Gastrocnemius medialis (tissue), 4 donors: Measurements from ENCODE around the gene EVI5. TPM values are rescaled to one million over a fixed set of nuclear protein-coding genes. Genes with fewer than 3 reads are reported as not detected.

ENCODE experiments used
- ATAC-seq, 2 donors: fragments of 150-250 bp; one replicate each; pipeline ENCODE4 v1.9.1; 2016
- DNase-seq, 2 donors: peaks; one replicate each; pipeline ENCODE4 v3.0.0-alpha.2; 2019
- H3K27ac ChIP-seq, 4 donors: fragments of 200-600 bp; sonication (generic); 1 replicate in 1 of 4; 2 replicates in 3 of 4; pipeline ENCODE4 v1.5.1; 2016 to 2018; ENCODE audit warnings: mild to moderate bottlenecking in 2 of 4, moderate library complexity in 1 of 4
- H3K27me3 ChIP-seq, 3 donors: fragments of 200-600 bp; sonication (generic) in 2 of 3; 1 replicate in 1 of 3; 2 replicates in 2 of 3; pipeline versions ENCODE4 v1.5.1 to v1.6.0; 2016 to 2019; ENCODE audit warnings: mild to moderate bottlenecking in 1 of 3, moderate library complexity in 1 of 3
- H3K36me3 ChIP-seq, 2 donors: fragments of 200-600 bp; sonication (generic) in 1 of 2; one replicate each; pipeline ENCODE4 v1.5.1; 2017 to 2018
- H3K4me1 ChIP-seq, 2 donors: fragments of 200-600 bp; sonication (generic) in 1 of 2; one replicate each; pipeline ENCODE4 v1.5.1; 2016 to 2017; ENCODE audit warnings: mild to moderate bottlenecking in 2 of 2
- H3K4me3 ChIP-seq, 4 donors: fragments of 200-600 bp; sonication (generic) in 3 of 4; 1 replicate in 1 of 4; 2 replicates in 3 of 4; pipeline ENCODE4 v1.5.1; 2016 to 2019; ENCODE audit warnings: mild to moderate bottlenecking in 2 of 4
- H3K9me3 ChIP-seq, 3 donors: fragments of 200-600 bp; sonication (generic) in 2 of 3; 1 replicate in 1 of 3; 2 replicates in 2 of 3; pipeline ENCODE4 v1.5.1; 2016 to 2019
- CTCF ChIP-seq, 5 experiments: fragments of 450-650 bp in 3 of 5; fragments of 200-600 bp in 2 of 5; sonication (generic) in 2 of 5; IDR thresholded peaks in 4 of 5; conservative IDR thresholded peaks in 1 of 5; 1 replicate in 4 of 5; 2 replicates in 1 of 5; pipeline ENCODE4 v1.5.1; 2016 to 2019; ENCODE audit warnings: antibody characterized with exemption in 5 of 5, mild to moderate bottlenecking in 3 of 5, moderate library complexity in 3 of 5
- POLR2A ChIP-seq, 2 donors: fragments of 450-650 bp; IDR thresholded peaks; one replicate each; pipeline ENCODE4 v1.6.1; 2017; ENCODE audit warnings: antibody characterized with exemption in 2 of 2, mild to moderate bottlenecking in 2 of 2, moderate library complexity in 2 of 2
- in situ Hi-C, 4 donors: fragments of 200-750 bp; cut with MboI; loops; one replicate each; pipeline versions ENCODE4 v1.15.0 to v1.8.0; 2017; ENCODE audit warnings: low sequenced_read_pairs in 4 of 4
- intact Hi-C: fragments of 100-400 bp; cut with DNase I; formaldehyde crosslinking; loops from one replicate; pipeline ENCODE4 v1.15.1; 2023; ENCODE audit warnings: low total_unique reads
- total RNA-seq, 4 donors: library from RNA; depleted of rRNA; stranded (reverse); fragments of >200 nt; gene quantifications; one replicate each; pipeline versions ENCODE4 v1.1.0 to v1.2.3, GENCODE V29; 2016

EVI5 gene
- total RNA-seq, 4 donors from 2014 or later: 4.6 to 12.5 (median 8.2) TPM

GRCh38 chr1:92459871-92460320, 325.0 kb downstream of the EVI5 start:
- Histone ChIP-seq H3K9me3 (no peaks in the 10 kb centered on the region), H3K4me1 (no peaks in the 10 kb centered on the region), H3K36me3 (no peaks in the 10 kb centered on the region), H3K27ac (no peak overlapping the region), H3K27me3 (no peaks in the 10 kb centered on the region), H3K4me3 (no peak overlapping the region)
- no peak for TF ChIP-seq CTCF (IDR thresholded peaks at IDR 0.05 in 4 of 5, conservative IDR thresholded peaks at IDR 0.05 in 1 of 5)
- TF ChIP-seq POLR2A (IDR thresholded peaks at IDR 0.05): no peak
- in situ Hi-C loops: no loop called here
- intact Hi-C loops: no loop called here
- ATAC-seq (peak; percentile 36 to 45), DNase-seq (no peak)

Other genes with a start within 250 kb of the EVI5 start
- gene RPL5, start 46.9 kb upstream of the EVI5 start, total RNA-seq: 100 to 1,000 TPM; 851 to 985 (median 913) TPM
- 1 to 10 TPM; 3.3 to 9.2 (median 4.7) TPM for gene DIPK1A, start 176.4 kb upstream of the EVI5 start, total RNA-seq